HL-60 (cell line): ENCODE data around the gene TSPAN15.

ENCODE experiments used
- DNase-seq, 2 experiments: peaks; one replicate each; pipeline ENCODE4 v3.0.0-alpha.2; 2010 to 2020; ENCODE audit warnings: low read depth in 1 of 2, low spot score in 1 of 2
- H3K27ac ChIP-seq: fragments of 250-450 bp; sonication (Bioruptor Pico); replicated peaks from 2 replicates; pipeline ENCODE4 v1.5.1; 2020; ENCODE audit warnings: mild to moderate bottlenecking, moderate library complexity
- H3K27me3 ChIP-seq: fragments of 250-450 bp; sonication (Bioruptor Pico); 2 replicates; pipeline ENCODE4 v1.5.1; 2021; ENCODE audit warnings: mild to moderate bottlenecking, moderate library complexity; ENCODE audit not compliant: insufficient read depth, poor library complexity, severe bottlenecking
- H3K4me3 ChIP-seq: replicated peaks from 2 replicates; pipeline ENCODE4 v1.5.1; 2011; ENCODE audit warnings: mild to moderate bottlenecking, control low read depth, low read length; ENCODE audit not compliant: insufficient read depth
- CTCF ChIP-seq: IDR thresholded peaks from one replicate; pipeline ENCODE4 v1.5.1; 2011; ENCODE audit warnings: low read length, control low read depth, inconsistent platforms; ENCODE audit not compliant: insufficient read depth
- GABPA ChIP-seq: IDR thresholded peaks from 2 replicates; pipeline ENCODE4 v1.6.1; 2012; ENCODE audit warnings: low read depth
- POLR2AphosphoS5 ChIP-seq: IDR thresholded peaks from 2 replicates; pipeline ENCODE4 v1.6.1; 2012; ENCODE audit warnings: low read depth
- SPI1 ChIP-seq: IDR thresholded peaks from 2 replicates; pipeline ENCODE4 v1.6.1; 2012; ENCODE audit warnings: low read depth, mild to moderate bottlenecking, borderline replicate concordance
- TF ChIP-seq, protein P1 (sequence below): IDR thresholded peaks from 2 replicates; pipeline ENCODE4 v1.6.1; 2012; ENCODE audit warnings: low read depth; ENCODE audit not compliant: insufficient replicate concordance

Gene TSPAN15

GRCh38 chr10:69504576-69505250 lies 53.4 kb downstream of the TSPAN15 start:
- TF ChIP-seq POLR2AphosphoS5 (no peak), GABPA (no peak), CTCF (no peak), SPI1 (no peak)
- Histone ChIP-seq H3K27me3 (no peaks in the 10 kb centered on the region), H3K27ac (no peak overlapping the region), H3K4me3 (no peak overlapping the region)
- no peak for DNase-seq

DNA sequence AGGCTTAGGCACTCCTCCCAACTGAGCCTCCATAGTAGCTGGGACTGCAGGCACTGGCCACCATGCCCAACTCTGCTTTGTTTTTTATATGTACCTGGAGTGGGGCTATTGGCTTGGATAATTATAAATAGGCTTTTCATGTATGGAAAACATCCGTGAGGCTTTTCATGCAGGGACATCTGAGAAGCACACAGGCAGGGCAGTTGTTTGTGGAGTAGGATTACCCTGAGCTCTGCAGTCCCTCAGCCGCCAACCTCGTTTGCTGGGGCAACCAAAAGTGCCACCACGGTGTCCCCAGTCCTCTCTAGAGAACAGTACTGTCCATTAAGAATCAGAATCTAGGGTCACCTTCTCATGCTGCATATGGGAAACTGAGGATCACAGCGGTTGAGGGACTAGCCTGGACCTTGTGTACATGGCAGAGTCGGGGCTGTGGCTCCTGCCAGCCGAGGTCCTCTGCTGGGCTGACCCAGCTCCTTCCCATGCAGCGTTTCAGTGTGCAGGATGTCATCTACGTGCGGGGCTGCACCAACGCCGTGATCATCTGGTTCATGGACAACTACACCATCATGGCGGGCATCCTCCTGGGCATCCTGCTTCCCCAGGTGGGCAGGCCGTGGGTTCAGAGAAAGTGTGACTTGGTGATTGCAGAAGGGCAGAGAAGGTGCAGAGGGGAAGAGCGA lies 54.5 kb downstream of the TSPAN15 start:
- Histone ChIP-seq H3K4me3 (no peak overlapping the region), H3K27me3 (no peaks in the 10 kb centered on the region), H3K27ac (no peak overlapping the region)
- TF ChIP-seq, protein P1, sequence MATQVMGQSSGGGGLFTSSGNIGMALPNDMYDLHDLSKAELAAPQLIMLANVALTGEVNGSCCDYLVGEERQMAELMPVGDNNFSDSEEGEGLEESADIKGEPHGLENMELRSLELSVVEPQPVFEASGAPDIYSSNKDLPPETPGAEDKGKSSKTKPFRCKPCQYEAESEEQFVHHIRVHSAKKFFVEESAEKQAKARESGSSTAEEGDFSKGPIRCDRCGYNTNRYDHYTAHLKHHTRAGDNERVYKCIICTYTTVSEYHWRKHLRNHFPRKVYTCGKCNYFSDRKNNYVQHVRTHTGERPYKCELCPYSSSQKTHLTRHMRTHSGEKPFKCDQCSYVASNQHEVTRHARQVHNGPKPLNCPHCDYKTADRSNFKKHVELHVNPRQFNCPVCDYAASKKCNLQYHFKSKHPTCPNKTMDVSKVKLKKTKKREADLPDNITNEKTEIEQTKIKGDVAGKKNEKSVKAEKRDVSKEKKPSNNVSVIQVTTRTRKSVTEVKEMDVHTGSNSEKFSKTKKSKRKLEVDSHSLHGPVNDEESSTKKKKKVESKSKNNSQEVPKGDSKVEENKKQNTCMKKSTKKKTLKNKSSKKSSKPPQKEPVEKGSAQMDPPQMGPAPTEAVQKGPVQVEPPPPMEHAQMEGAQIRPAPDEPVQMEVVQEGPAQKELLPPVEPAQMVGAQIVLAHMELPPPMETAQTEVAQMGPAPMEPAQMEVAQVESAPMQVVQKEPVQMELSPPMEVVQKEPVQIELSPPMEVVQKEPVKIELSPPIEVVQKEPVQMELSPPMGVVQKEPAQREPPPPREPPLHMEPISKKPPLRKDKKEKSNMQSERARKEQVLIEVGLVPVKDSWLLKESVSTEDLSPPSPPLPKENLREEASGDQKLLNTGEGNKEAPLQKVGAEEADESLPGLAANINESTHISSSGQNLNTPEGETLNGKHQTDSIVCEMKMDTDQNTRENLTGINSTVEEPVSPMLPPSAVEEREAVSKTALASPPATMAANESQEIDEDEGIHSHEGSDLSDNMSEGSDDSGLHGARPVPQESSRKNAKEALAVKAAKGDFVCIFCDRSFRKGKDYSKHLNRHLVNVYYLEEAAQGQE, result no peak
- TF ChIP-seq CTCF (no peak), SPI1 (no peak), POLR2AphosphoS5 (no peak), GABPA (no peak)
- DNase-seq, result no peak

DNA sequence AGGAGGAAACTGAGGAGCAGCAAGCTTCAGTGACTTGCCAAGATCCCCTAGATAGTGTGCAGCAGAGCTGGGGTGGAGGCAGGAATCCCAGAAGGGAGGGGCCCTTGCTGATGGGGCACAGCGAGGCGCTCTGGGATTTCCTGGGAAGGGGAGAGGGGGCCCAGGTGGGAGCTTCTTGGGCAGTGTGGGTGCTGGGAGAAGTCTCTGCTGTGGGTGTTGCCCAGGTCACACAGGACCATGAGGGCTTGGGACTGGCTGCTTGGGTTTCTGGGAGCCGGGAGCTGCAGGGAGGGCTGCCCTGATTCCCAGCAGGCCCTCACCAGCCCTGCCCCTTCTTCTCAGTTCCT lies 55.2 kb downstream of the TSPAN15 start:
- no peak for DNase-seq
- Histone ChIP-seq H3K27ac (no peak overlapping the region), H3K27me3 (no peaks in the 10 kb centered on the region), H3K4me3 (no peak overlapping the region)
- TF ChIP-seq GABPA, result no peak
- no peak for TF ChIP-seq SPI1
- TF ChIP-seq CTCF, result no peak
- TF ChIP-seq, protein P1, result no peak
- no peak for TF ChIP-seq POLR2AphosphoS5
